Left cardiac atrium (tissue), 2 donors: Measurements from ENCODE around the gene NBPF14. TPM values are rescaled to one million over a fixed set of nuclear protein-coding genes. Genes with fewer than 3 reads are reported as not detected.

Source experiments
- total RNA-seq, 2 donors: library from RNA; stranded (reverse); fragmentation: NEBNext Ultra II Directional; extraction: Animal tissue kit (Norgen Biotek cat#: 25700); gene quantifications; one replicate each; pipeline ENCODE4 v1.2.1, GENCODE V29; 2021
- donor health status: DM: no; HTN: yes; CAD: no; lungs with severe emphysema.
- donor health status: DM: yes; HTN: yes; CAD: no.

Gene NBPF14
- total RNA-seq, 2 donors from 2014 or later, result 8.6 to 16.9 TPM

Other genes starting within 250 kb of the NBPF14 start
- not detected for gene PPIAL4G, start 112.7 kb downstream of the NBPF14 start, total RNA-seq
- gene NUDT4B, start 152.8 kb upstream of the NBPF14 start, total RNA-seq, result under 1 TPM in 1 of 2 donors, not detected in 1; 0.74 TPM
- 1,000 to 10,000 TPM; 1,013 to 1,607 TPM for gene PDE4DIP, start 248.4 kb upstream of the NBPF14 start, total RNA-seq